ENCODE data around the gene ZNF496.
"Not testable (repeated sequence)": the region's sequence is repeated elsewhere in the genome, so short reads cannot be mapped to it uniquely, and the experiment has no call there.

The ZNF496 gene

GRCh38 chr1:247266053-247266452 is 65.6 kb downstream of the ZNF496 start:
- DNase-seq: no peak
- no peak overlapping the region for H3K4me3 ChIP-seq (ENCODE audit: low read length)

GRCh38 chr1:247255772-247256171 is 75.9 kb downstream of the ZNF496 start, which contains the start of gene VN1R5:
VN1R5 (plus strand) TSS chr1:247256072.
- DNase-seq; H3K9me2 ChIP-seq (replicated peaks; ENCODE audit: insufficient read depth, low read length); H3K4me2 ChIP-seq (ENCODE audit: low read depth, low read length); H3K27me3 ChIP-seq (replicated peaks; ENCODE audit: insufficient read depth, low read length); H3K79me2 ChIP-seq (ENCODE audit: low read length); H4K20me1 ChIP-seq (ENCODE audit: insufficient read depth, low read length); H2AFZ ChIP-seq (ENCODE audit: low read length); H3K9me3 ChIP-seq (replicated peaks; ENCODE audit: insufficient read depth, low read length); H3K36me3 ChIP-seq (replicated peaks; ENCODE audit: insufficient read depth, low read length); H3K4me1 ChIP-seq (ENCODE audit: low read length); H3K9ac ChIP-seq (ENCODE audit: low read length); H3K27ac ChIP-seq (ENCODE audit: low read length); H3K4me3 ChIP-seq (ENCODE audit: low read length); H3F3A ChIP-seq (ENCODE audit: insufficient read depth, low read length): not testable (repeated sequence)

More at GRCh38 chr1:247266053-247266452, 65.6 kb downstream of the ZNF496 start:
- H3F3A ChIP-seq (ENCODE audit: insufficient read depth, low read length): no peaks in the 10 kb centered on the region
- no peak for TF ChIP-seq EZH2 (optimal IDR thresholded peaks at IDR 0.05; ENCODE audit: low read depth, low read length)
- TF ChIP-seq EZH2phosphoT487 (IDR thresholded peaks at IDR 0.05; ENCODE audit: low read length): no peak
- no peak for TF ChIP-seq CTCF (IDR thresholded peaks at IDR 0.05; ENCODE audit: low read length)
- no peaks in the 10 kb centered on the region for H3K9me3 ChIP-seq (replicated peaks; ENCODE audit: insufficient read depth, low read length)
- H3K27ac ChIP-seq (ENCODE audit: low read length): no peak overlapping the region
- no peaks in the 10 kb centered on the region for H3K36me3 ChIP-seq (replicated peaks; ENCODE audit: insufficient read depth, low read length)
- no peaks in the 10 kb centered on the region for H3K9me2 ChIP-seq (replicated peaks; ENCODE audit: insufficient read depth, low read length)
- H3K4me1 ChIP-seq (ENCODE audit: low read length): no peaks in the 10 kb centered on the region
- H4K20me1 ChIP-seq (ENCODE audit: insufficient read depth, low read length): no peaks in the 10 kb centered on the region
- no peak overlapping the region for H3K4me2 ChIP-seq (ENCODE audit: low read depth, low read length)
- no peaks in the 10 kb centered on the region for H3K79me2 ChIP-seq (ENCODE audit: low read length)
- H3K9ac ChIP-seq (ENCODE audit: low read length): no peak overlapping the region
- no peaks in the 10 kb centered on the region for H3K27me3 ChIP-seq (replicated peaks; ENCODE audit: insufficient read depth, low read length)
- H2AFZ ChIP-seq (ENCODE audit: low read length): no peak overlapping the region

GRCh38 chr1:247247568-247247967 is 84.1 kb downstream of the ZNF496 start:
- Histone ChIP-seq H2AFZ (ENCODE audit: low read length) (no peak overlapping the region), H3K36me3 (replicated peaks; ENCODE audit: insufficient read depth, low read length) (no peaks in the 10 kb centered on the region), H3K9ac (ENCODE audit: low read length) (no peak overlapping the region), H3K9me3 (replicated peaks; ENCODE audit: insufficient read depth, low read length) (no peaks in the 10 kb centered on the region), H3K4me1 (ENCODE audit: low read length) (no peaks in the 10 kb centered on the region), H3K27ac (ENCODE audit: low read length) (no peak overlapping the region), H3K4me3 (ENCODE audit: low read length) (no peak overlapping the region), H4K20me1 (ENCODE audit: insufficient read depth, low read length) (no peaks in the 10 kb centered on the region), H3K4me2 (ENCODE audit: low read depth, low read length) (no peak overlapping the region), H3F3A (ENCODE audit: insufficient read depth, low read length) (no peaks in the 10 kb centered on the region), H3K27me3 (replicated peaks; ENCODE audit: insufficient read depth, low read length) (no peaks in the 10 kb centered on the region), H3K9me2 (replicated peaks; ENCODE audit: insufficient read depth, low read length) (no peaks in the 10 kb centered on the region), H3K79me2 (ENCODE audit: low read length) (no peaks in the 10 kb centered on the region)
- DNase-seq: no peak
- TF ChIP-seq EZH2 (optimal IDR thresholded peaks at IDR 0.05; ENCODE audit: low read depth, low read length) (no peak), EZH2phosphoT487 (IDR thresholded peaks at IDR 0.05; ENCODE audit: low read length) (no peak), CTCF (IDR thresholded peaks at IDR 0.05; ENCODE audit: low read length) (no peak)
